ENCODE measurements around the gene PDP2.
A peak's percentile ranks its signal among the peaks of the same experiment; 100 is the strongest.

DNA sequence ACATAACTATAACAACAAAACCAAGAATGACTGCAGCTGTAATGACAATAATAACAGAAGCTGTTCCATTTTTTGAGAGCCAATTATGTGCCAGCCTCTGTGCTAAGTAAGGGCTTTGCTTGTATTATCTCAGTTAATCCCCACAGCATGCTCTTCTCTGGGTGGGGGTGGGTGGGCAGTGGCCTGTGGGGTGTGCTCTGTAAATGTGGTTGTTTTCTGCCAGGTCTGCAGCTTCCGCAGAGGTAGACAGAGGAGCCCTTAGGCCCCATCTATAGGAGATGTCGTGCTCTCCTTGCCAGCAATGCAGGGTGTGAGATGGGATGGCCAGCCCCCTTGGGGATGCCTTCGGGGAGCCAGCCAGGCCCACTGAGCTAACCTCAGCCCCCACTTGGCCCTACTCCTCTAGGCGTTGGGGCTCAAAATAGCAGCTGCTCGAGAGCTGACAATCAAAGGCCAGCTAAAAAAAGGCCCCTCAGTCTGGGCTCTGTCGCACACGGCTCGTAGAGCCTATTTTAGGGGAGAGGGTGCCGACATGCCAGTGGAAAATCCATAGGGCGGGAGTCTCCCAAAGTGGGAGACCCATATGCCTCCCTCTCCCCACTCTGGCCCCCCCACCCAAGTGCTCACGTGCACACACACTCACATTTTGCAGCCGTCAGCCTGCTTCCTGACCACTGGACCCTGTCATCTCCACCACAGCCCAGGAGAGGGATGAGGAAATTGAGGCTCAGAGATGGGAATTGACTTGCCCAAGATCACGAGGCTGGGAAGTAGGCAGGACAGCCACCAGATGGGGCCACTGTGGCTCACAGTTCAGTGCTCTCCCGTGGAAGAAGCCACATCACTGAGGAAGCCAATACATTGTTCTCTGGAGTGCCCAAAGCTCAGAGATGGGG, 22.6 kb downstream of the PDP2 start:
- no peak for TF ChIP-seq POLR2A (IDR thresholded peaks at IDR 0.05; ENCODE audit: low read depth, low read length)
- TF ChIP-seq MAZ (IDR thresholded peaks at IDR 0.05; ENCODE audit: borderline replicate concordance, low read depth, low read length) = no peak
- TF ChIP-seq, protein P1, sequence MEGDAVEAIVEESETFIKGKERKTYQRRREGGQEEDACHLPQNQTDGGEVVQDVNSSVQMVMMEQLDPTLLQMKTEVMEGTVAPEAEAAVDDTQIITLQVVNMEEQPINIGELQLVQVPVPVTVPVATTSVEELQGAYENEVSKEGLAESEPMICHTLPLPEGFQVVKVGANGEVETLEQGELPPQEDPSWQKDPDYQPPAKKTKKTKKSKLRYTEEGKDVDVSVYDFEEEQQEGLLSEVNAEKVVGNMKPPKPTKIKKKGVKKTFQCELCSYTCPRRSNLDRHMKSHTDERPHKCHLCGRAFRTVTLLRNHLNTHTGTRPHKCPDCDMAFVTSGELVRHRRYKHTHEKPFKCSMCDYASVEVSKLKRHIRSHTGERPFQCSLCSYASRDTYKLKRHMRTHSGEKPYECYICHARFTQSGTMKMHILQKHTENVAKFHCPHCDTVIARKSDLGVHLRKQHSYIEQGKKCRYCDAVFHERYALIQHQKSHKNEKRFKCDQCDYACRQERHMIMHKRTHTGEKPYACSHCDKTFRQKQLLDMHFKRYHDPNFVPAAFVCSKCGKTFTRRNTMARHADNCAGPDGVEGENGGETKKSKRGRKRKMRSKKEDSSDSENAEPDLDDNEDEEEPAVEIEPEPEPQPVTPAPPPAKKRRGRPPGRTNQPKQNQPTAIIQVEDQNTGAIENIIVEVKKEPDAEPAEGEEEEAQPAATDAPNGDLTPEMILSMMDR (conservative IDR thresholded peaks at IDR 0.05; ENCODE audit: low read depth, low read length) = 0 out of 2 replicates have a peak, but pooled peaks have one; percentile 3
- no peak for TF ChIP-seq RFX5 (IDR thresholded peaks at IDR 0.05; ENCODE audit: low read depth, low read length)
- no peak for TF ChIP-seq USF2 (IDR thresholded peaks at IDR 0.05; ENCODE audit: low read depth, low read length)
- no peak for TF ChIP-seq FOS (IDR thresholded peaks at IDR 0.05; ENCODE audit: low read depth, low read length)
- no peak for TF ChIP-seq RAD21 (IDR thresholded peaks at IDR 0.05; ENCODE audit: low read length)
- TF ChIP-seq SMC3 (IDR thresholded peaks at IDR 0.05; ENCODE audit: low read depth, low read length) = no peak
- TF ChIP-seq BHLHE40 (IDR thresholded peaks at IDR 0.05; ENCODE audit: low read depth, low read length) = no peak
- no peak for TF ChIP-seq CEBPB (IDR thresholded peaks at IDR 0.05; ENCODE audit: low read depth, low read length)
- TF ChIP-seq CHD1 (IDR thresholded peaks at IDR 0.05; ENCODE audit: low read depth, low read length) = no peak
- no peak for TF ChIP-seq RCOR1 (IDR thresholded peaks at IDR 0.05; ENCODE audit: insufficient replicate concordance, low read length)
